Endodermal cell (in vitro differentiated cells): ENCODE data around the gene RPLP2. TPM values are rescaled to one million over a fixed set of nuclear protein-coding genes. Genes with fewer than 3 reads are reported as not detected.

Source experiments
- DNase-seq: peaks from one replicate; pipeline ENCODE4 v3.0.0-alpha.2; 2017
- H3K27ac ChIP-seq: 2 replicates; pipeline ENCODE4 v1.5.1; 2013; ENCODE audit warnings: mild to moderate bottlenecking, low read depth, low read length, moderate library complexity
- H3K27me3 ChIP-seq: 2 replicates; pipeline ENCODE4 v1.6.1; 2013; ENCODE audit warnings: mild to moderate bottlenecking, low read length, moderate library complexity; ENCODE audit not compliant: insufficient read depth, control insufficient read depth, poor library complexity, severe bottlenecking
- H3K36me3 ChIP-seq: 2 replicates; pipeline ENCODE4 v1.7.0; 2013; ENCODE audit warnings: mild to moderate bottlenecking, low read length, moderate library complexity; ENCODE audit not compliant: control insufficient read depth, insufficient read depth
- H3K4me1 ChIP-seq: one replicate; pipeline ENCODE4 v1.7.0; 2013; ENCODE audit warnings: low read length; ENCODE audit not compliant: control insufficient read depth, insufficient read depth
- H3K4me3 ChIP-seq: 2 replicates; pipeline ENCODE4 v1.5.1; 2013; ENCODE audit warnings: mild to moderate bottlenecking, low read length, moderate library complexity
- H3K9ac ChIP-seq: 2 replicates; pipeline ENCODE4 v1.6.1; 2013; ENCODE audit warnings: mild to moderate bottlenecking, low read length, moderate library complexity; ENCODE audit not compliant: poor library complexity, severe bottlenecking; ENCODE audit errors: extremely low read depth
- H3K9me3 ChIP-seq: 2 replicates; pipeline ENCODE4 v1.6.1; 2013; ENCODE audit warnings: mild to moderate bottlenecking, low read length, moderate library complexity; ENCODE audit not compliant: control insufficient read depth
- H3K27ac Mint-ChIP-seq: 2 replicates; pipeline ENCODE4 v1.8.0; 2020; ENCODE audit warnings: mixed read lengths
- H3K27me3 Mint-ChIP-seq: 2 replicates; pipeline ENCODE4 v1.8.0; 2021; ENCODE audit warnings: mild to moderate bottlenecking, mixed read lengths; ENCODE audit not compliant: insufficient read depth
- H3K36me3 Mint-ChIP-seq: 2 replicates; pipeline ENCODE4 v1.8.0; 2020; ENCODE audit warnings: low read depth, mixed read lengths
- H3K4me1 Mint-ChIP-seq: 2 replicates; pipeline ENCODE4 v1.8.0; 2020; ENCODE audit warnings: mixed read lengths
- H3K4me3 Mint-ChIP-seq: 2 replicates; pipeline ENCODE4 v1.8.0; 2020; ENCODE audit warnings: mild to moderate bottlenecking, moderate library complexity, mixed read lengths
- H3K9me3 Mint-ChIP-seq: 2 replicates; pipeline ENCODE4 v1.8.0; 2020; ENCODE audit warnings: mild to moderate bottlenecking, mixed read lengths
- CTCF ChIP-seq: fragments of 200-600 bp; sonication (generic); conservative IDR thresholded peaks from 2 replicates; pipeline ENCODE4 v1.5.0; 2021; ENCODE audit warnings: antibody characterized with exemption, mild to moderate bottlenecking
- WGBS, 2 experiments: methylation state at CpG; one replicate each; pipeline versions ENCODE4 v1.1.5 to v1.1.7; 2013; ENCODE audit warnings: missing lambda C conversion rate in 2 of 2, mixed read lengths in 1 of 2; ENCODE audit not compliant: insufficient coverage in 1 of 2, insufficient read length in 1 of 2; 5-methylcytosine and 5-hydroxymethylcytosine counted together
- total RNA-seq, 2 donors: library from RNA; stranded (reverse); fragmentation: NEBNext Ultra II Directional in 1 of 2; extraction: Animal tissue kit (Norgen Biotek cat#: 25700) in 1 of 2; gene quantifications; 2 replicates in 1 of 2; 3 replicates in 1 of 2; pipeline ENCODE4 v1.2.1, GENCODE V29; 2021

RPLP2 gene
- total RNA-seq, 2 donors from 2014 or later: 1,966 to 2,020 TPM

- 80 to 90% methylated on average over 17 to 31 of the region's 31 CpGs for WGBS, 2 experiments
- Mint-ChIP-seq H3K9me3 (no peaks in the 10 kb centered on the region), H3K27ac (no peak overlapping the region), H3K4me1 (peaks cover 8% of the 10 kb centered on the region), H3K27me3 (peaks cover 25% of the 10 kb centered on the region), H3K4me3 (peak overlapping the region; percentile 59), H3K36me3 (peaks cover 26% of the 10 kb centered on the region)
- H3K4me1 ChIP-seq: peaks cover 13% of the 10 kb centered on the region
- H3K9me3 ChIP-seq: no peaks in the 10 kb centered on the region
- no peak for TF ChIP-seq CTCF
- peak overlapping the region; percentile 86 for H3K4me3 ChIP-seq
- peaks cover 31% of the 10 kb centered on the region for H3K36me3 ChIP-seq
- no peak overlapping the region for H3K27ac ChIP-seq
- no peak overlapping the region for H3K9ac ChIP-seq
- no peak for DNase-seq
- peaks cover 24% of the 10 kb centered on the region for H3K27me3 ChIP-seq
Observed at GRCh38 chr11:834371-835316, 24.9 kb downstream of the RPLP2 start.

- Mint-ChIP-seq H3K4me3 (no peak overlapping the region), H3K27me3 (peaks cover 12% of the 10 kb centered on the region), H3K27ac (no peak overlapping the region), H3K4me1 (peaks cover 17% of the 10 kb centered on the region), H3K9me3 (no peaks in the 10 kb centered on the region), H3K36me3 (peaks cover 32% of the 10 kb centered on the region)
- Histone ChIP-seq H3K27me3 (peaks cover 10% of the 10 kb centered on the region), H3K4me1 (peaks cover 11% of the 10 kb centered on the region), H3K27ac (no peak overlapping the region), H3K36me3 (peaks cover 48% of the 10 kb centered on the region), H3K9me3 (no peaks in the 10 kb centered on the region), H3K9ac (no peak overlapping the region), H3K4me3 (no peak overlapping the region)
- no peak for TF ChIP-seq CTCF
- DNase-seq: no peak
- 90 to 95% methylated on average over 9 to 14 of the region's 14 CpGs for WGBS, 2 experiments
Observed at GRCh38 chr11:836274-836673, 26.5 kb downstream of the RPLP2 start.

- H3K27me3 ChIP-seq: peaks cover 5% of the 10 kb centered on the region
- peaks cover 49% of the 10 kb centered on the region for H3K36me3 ChIP-seq
- H3K9me3 ChIP-seq: no peaks in the 10 kb centered on the region
- DNase-seq: no peak
- no peak for TF ChIP-seq CTCF
- peaks cover 16% of the 10 kb centered on the region for H3K4me1 Mint-ChIP-seq
- no peak overlapping the region for H3K9ac ChIP-seq
- peaks cover 8% of the 10 kb centered on the region for H3K27me3 Mint-ChIP-seq
- no peak overlapping the region for H3K27ac Mint-ChIP-seq
- H3K4me1 ChIP-seq: peaks cover 7% of the 10 kb centered on the region
- 94% methylated on average over 9 of the region's 9 CpGs; no CpG with 5 or more reads in 1 of the 2 experiments for WGBS, 2 experiments
- H3K9me3 Mint-ChIP-seq: no peaks in the 10 kb centered on the region
- H3K27ac ChIP-seq: no peak overlapping the region
- H3K4me3 Mint-ChIP-seq: no peak overlapping the region
- no peak overlapping the region for H3K4me3 ChIP-seq
- peaks cover 32% of the 10 kb centered on the region for H3K36me3 Mint-ChIP-seq
Observed at GRCh38 chr11:836700-837099, 26.9 kb downstream of the RPLP2 start.
